ENCODE results near the gene SENP1.

The SENP1 gene

GRCh38 chr12:48110691-48111311 is 4.9 kb upstream of the SENP1 start:
- no peak for DNase-seq

DNA sequence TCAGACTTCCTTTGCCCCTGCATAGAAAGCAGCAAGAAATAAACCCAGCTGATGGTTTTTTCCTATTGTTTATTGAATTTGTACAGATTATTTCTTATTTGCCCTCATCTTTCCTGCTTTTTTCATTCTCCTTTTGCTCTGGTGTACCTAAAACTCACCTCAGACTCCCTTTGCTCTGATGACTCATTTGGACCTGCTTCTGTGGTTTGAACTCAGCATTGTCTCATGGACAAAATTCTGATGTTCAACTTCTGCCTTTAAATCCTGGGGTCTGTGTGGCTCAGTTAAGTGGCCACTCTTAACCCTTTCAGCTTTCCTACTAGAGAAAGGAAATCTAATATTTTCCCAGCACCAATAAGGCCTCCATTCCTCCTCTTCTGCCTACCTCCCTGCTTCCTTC is 3.5 kb upstream of the SENP1 start:
- DNase-seq, result no peak

GRCh38 chr12:48106681-48107613 is 1.1 kb upstream of the SENP1 start:
- DNase-seq, result no peak

DNA sequence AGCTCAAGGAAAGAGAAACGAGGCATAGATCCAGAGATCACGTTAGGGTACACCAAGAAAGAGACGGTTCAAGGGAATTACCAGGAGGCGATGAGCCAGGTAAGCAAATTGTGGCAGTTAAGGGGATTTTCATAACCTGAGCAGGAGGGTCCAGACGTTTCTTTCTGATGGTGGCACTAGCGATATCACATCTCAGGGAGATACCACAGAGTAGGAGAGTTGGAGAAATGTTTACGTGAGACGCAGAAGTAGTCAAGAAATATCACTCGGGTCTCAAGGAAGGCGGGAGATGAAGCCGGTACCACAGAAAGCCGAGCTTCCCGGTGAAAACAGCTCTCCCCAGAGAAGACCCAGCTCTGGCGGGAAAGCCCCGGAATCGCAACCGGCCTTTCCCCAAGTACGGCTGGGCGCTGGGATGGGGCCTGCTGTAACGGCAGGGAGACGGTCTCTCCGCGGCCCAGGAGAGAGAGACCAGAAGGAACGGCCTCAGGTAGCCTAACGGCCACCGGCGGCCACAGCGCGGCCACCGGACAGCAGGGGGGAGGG is 485 bp downstream of the SENP1 start:
- DNase-seq, result peak; percentile 72

DNA sequence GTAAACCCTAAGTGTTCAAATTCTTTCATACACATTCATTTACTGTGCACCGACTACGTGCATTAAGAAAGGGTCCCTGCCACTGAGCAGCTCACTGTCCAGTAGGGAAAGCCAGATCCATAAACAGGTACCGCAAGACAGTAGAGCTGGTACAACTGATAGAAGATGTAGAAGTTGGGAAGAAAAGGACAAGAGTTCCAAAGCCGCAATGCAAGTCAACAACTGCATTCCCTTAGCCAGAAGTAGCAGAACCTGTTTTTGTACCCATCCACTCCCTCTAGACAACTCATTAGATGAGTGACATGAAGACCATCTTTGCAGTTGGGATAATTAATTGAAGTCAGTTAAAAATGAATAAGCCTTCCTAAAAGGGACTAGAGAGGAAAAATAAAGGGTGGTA is 1.3 kb downstream of the SENP1 start:
- DNase-seq, result no peak

- no peak for DNase-seq
These were observed 13.3 kb downstream of the SENP1 start for GRCh38 chr12:48092611-48093010.

DNA sequence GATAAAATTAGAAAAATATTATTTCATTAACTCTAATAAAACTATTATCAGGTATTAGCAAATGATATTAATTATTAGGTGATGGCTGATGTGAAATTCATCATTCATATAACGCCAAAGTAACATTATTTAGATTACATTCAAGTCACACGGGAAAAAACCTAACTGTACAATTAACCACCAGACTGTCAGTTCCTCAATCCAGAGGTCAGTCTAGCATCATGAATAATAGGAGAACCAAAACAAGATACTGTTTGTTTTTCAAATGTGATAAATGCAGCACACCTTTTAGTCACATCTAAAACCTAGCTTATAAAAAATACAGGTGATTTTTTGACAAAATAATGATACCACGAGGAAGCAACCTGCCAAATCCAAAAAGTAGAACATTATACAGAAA is 19.6 kb downstream of the SENP1 start:
- DNase-seq, result no peak

DNA sequence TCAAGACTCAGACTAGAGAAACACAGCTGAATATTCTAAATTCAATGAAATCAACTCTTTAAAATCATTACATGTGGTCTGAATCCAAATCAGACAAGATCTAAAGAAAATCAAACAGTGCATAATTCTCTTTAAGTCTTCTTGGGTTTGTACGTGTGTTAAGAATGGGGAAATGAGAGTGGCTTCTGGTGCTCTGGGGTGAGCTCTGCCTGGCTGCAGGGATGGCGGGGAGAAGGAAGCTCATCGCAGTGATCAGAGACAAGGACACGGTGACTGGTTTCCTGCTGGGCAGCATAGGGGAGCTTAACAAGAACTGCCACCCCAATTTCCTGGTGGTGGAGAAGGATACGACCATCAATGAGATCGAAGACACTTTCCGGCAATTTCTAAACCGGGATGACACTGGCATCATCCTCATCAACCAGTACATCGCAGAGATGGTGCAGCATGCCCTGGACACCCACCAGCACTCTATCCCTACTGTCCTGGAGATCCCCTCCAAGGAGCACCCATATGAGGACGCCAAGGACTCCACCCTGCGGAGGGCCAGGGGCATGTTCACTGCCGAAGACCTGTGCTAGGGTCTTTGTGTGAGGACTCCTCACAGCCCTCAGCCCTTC is 20.9 kb downstream of the SENP1 start:
- no peak for DNase-seq

- DNase-seq, result peak; percentile 9
These were observed 21.8 kb downstream of the SENP1 start for GRCh38 chr12:48084066-48084465.

- DNase-seq, result no peak
These were observed 25.1 kb downstream of the SENP1 start for GRCh38 chr12:48080821-48081220.

DNA sequence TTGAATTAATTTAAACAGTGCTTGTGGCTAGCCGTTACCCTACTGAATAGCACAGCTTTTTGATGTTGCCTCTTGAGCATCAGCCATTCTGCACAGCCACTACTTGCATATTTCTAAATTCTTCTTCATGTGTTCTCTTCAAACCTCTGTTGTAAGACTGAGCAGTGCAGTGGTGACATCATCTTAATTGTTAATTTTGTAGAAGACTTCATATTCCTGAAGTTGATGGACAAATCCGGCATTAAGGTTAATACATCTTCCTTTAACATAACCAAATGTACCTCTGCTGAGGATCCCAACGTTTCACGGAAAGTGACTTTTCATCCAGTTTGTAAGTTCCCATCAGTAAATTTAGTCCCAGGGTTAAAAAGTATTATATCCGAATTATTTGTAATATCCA is 25.6 kb downstream of the SENP1 start:
- no peak for DNase-seq

DNA sequence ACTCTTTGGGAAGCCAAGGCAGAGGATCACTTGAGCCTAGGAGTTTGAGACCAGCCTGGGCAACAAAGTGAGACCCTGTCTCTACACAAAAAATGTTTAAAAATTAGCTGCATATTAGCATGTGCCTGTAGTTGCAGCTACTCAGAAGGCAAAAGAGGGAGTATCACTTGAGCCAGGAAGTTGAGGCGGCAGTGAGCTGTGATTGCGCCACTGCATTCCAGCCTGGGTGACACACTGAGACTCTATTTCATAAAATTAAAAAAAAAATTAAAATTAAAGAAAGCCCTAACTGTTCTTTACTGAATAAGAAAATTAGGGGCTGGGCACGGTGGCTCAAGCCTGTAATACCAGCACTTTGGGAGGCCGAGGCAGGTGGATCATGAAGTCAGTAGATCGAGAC is 27.0 kb downstream of the SENP1 start:
- DNase-seq, result no peak

DNA sequence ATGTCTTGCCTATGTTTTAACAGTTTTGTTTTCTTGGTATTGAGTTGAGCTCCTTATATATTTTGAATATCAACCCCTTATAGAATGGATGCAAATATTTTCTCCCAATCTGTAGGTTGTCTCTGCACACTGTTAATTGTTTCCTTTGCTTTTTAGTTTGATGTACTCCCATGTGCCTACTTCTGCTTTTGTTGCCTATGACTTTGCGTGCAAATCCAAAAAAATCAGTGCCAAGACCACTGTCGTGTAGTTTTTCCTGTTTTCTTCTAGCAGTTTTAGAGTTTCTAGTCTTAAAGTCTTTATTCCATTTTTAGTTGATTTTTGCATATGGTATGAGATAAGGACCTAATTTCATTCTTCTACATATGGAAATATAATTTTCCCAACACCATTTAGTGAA is 28.8 kb downstream of the SENP1 start:
- no peak for DNase-seq

GRCh38 chr12:48075832-48076231 is 30.0 kb downstream of the SENP1 start:
- DNase-seq, result no peak

- no peak for DNase-seq
These were observed 31.6 kb downstream of the SENP1 start for GRCh38 chr12:48074266-48074665.

GRCh38 chr12:48072266-48072665 is 33.6 kb downstream of the SENP1 start:
- no peak for DNase-seq

- DNase-seq, result no peak
These were observed 34.1 kb downstream of the SENP1 start for GRCh38 chr12:48071808-48072207.

DNA sequence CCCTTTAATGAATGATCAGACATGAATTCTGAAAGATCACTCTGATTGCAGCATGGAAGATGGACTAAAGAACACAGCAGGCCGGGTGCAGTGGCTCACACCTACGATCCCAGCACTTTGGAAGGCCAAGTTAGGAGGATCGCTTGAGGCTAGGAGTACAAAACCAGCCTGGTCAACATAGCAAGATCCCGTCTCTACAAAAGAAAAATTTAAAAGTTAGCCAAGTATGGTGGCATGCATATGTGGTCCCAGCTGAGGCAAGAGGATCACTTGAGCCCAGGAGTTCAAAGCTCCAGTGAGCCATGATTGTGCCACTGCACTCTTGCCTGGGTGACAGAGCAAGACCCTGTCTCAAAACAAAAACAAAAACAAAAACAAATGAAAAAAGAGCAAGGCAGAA is 35.1 kb downstream of the SENP1 start:
- DNase-seq, result no peak

GRCh38 chr12:48070033-48070432 is 35.8 kb downstream of the SENP1 start:
- no peak for DNase-seq

- DNase-seq, result no peak
These were observed 36.6 kb downstream of the SENP1 start for GRCh38 chr12:48069241-48069640.

GRCh38 chr12:48068457-48068856 is 37.4 kb downstream of the SENP1 start:
- DNase-seq, result no peak

- no peak for DNase-seq
These were observed 38.5 kb downstream of the SENP1 start for GRCh38 chr12:48067250-48067938.

- no peak for DNase-seq
These were observed 40.8 kb downstream of the SENP1 start for GRCh38 chr12:48065041-48065440.
